HL-60 (cell line): ENCODE results near the gene CADM1.

Experiments
- POLR2AphosphoS5 ChIP-seq: IDR thresholded peaks from 2 replicates; pipeline ENCODE4 v1.6.1; 2012; ENCODE audit warnings: low read depth
- REST ChIP-seq: IDR thresholded peaks from 2 replicates; pipeline ENCODE4 v1.6.1; 2012; ENCODE audit warnings: low read depth; ENCODE audit not compliant: insufficient replicate concordance
- SPI1 ChIP-seq: IDR thresholded peaks from 2 replicates; pipeline ENCODE4 v1.6.1; 2012; ENCODE audit warnings: low read depth, mild to moderate bottlenecking, borderline replicate concordance
- TF ChIP-seq, protein P1 (sequence below): IDR thresholded peaks from one replicate; pipeline ENCODE4 v1.5.1; 2011; ENCODE audit warnings: low read length, control low read depth, inconsistent platforms; ENCODE audit not compliant: insufficient read depth

GRCh38 chr11:115539844-115540243 lies 35.6 kb upstream of the CADM1 start:
- TF ChIP-seq, protein P1, sequence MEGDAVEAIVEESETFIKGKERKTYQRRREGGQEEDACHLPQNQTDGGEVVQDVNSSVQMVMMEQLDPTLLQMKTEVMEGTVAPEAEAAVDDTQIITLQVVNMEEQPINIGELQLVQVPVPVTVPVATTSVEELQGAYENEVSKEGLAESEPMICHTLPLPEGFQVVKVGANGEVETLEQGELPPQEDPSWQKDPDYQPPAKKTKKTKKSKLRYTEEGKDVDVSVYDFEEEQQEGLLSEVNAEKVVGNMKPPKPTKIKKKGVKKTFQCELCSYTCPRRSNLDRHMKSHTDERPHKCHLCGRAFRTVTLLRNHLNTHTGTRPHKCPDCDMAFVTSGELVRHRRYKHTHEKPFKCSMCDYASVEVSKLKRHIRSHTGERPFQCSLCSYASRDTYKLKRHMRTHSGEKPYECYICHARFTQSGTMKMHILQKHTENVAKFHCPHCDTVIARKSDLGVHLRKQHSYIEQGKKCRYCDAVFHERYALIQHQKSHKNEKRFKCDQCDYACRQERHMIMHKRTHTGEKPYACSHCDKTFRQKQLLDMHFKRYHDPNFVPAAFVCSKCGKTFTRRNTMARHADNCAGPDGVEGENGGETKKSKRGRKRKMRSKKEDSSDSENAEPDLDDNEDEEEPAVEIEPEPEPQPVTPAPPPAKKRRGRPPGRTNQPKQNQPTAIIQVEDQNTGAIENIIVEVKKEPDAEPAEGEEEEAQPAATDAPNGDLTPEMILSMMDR = no peak
- TF ChIP-seq REST (no peak), SPI1 (no peak), POLR2AphosphoS5 (no peak)
